Activated CD8-positive, alpha-beta memory T cell treated with anti-CD3 and anti-CD28 coated beads for 24 hours (primary cell): ENCODE results near the gene SHKBP1.
"Not testable (repeated sequence)": the region's sequence is repeated elsewhere in the genome, so short reads cannot be mapped to it uniquely, and the experiment has no call there.

Experiments used
- DNase-seq: peaks from one replicate; pipeline ENCODE4 v3.0.0-alpha.2; 2020

Gene SHKBP1

DNA sequence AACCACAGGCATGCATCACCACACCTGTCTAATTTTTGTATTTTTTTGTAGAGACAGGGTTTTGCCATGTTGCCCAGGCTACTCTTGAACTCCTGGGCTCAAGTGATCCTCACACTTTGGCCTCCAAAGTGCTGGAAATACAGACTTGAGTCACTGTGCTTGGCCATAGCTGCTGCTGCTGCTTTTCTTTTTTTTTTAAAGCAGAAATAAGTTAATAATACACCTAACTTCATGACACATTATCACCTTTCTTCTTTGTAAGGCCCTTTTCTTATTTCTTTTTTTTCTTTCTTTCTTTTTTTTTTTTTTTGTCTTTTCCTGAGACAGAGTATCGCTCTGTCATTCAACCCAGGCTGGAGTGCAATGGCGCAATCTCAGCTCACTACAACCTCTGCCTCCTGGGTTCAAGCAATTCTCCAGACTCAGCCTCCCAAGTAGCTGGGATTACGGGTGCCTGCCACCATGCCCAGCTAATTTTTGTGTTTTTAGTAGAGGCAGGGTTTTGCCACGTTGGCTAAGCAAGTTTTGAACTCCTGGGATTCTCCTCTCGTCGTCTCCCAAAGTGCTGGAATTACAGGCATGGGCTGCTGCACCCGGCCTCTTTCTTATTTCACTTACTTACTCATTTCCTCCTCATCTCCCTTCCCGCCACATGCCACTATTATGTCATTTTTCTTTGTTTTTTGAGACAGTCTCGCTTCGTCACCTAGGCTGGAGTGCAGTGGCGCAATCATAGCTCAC lies 8.7 kb downstream of the SHKBP1 start:
- no peak for DNase-seq

DNA sequence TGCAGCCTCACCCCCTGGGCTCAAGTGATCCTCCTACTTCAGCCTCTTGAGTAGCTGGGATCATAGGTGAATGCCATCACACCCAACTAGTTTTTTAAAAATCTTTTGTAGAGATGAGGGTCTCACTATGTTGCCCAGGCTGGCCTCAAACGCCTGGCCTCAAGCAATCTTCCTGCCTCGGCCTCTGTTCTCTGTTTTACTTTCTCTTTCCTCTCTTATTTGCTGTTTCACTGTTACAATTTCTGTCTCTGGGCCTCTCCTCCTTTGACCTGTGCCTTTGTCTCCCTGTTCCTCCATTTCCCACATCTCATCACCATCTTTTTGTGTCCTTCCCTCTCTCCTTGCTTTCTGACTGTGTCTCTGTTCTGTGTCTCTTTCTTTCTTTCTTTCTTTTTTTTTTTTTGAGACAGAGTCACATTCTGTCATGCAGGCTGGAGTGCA lies 9.3 kb downstream of the SHKBP1 start:
- no peak for DNase-seq

DNA sequence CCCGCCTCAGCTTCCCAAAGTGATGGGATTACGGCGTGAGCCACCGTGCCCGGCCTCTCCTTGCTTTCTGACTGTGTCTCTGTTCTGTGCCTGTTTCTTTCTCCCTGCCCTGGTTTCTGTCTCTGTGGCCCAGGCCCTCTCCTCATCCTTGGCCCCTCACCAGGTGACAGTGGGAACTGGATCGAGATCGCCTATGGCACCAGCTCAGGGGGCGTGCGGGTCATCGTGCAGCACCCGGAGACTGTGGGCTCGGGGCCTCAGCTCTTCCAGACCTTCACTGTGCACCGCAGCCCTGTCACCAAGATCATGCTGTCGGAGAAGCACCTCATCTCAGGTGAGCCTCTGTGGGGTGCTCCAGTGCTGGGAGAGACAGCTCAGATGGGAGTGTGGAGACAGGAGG lies 9.9 kb downstream of the SHKBP1 start:
- DNase-seq = no peak

DNA sequence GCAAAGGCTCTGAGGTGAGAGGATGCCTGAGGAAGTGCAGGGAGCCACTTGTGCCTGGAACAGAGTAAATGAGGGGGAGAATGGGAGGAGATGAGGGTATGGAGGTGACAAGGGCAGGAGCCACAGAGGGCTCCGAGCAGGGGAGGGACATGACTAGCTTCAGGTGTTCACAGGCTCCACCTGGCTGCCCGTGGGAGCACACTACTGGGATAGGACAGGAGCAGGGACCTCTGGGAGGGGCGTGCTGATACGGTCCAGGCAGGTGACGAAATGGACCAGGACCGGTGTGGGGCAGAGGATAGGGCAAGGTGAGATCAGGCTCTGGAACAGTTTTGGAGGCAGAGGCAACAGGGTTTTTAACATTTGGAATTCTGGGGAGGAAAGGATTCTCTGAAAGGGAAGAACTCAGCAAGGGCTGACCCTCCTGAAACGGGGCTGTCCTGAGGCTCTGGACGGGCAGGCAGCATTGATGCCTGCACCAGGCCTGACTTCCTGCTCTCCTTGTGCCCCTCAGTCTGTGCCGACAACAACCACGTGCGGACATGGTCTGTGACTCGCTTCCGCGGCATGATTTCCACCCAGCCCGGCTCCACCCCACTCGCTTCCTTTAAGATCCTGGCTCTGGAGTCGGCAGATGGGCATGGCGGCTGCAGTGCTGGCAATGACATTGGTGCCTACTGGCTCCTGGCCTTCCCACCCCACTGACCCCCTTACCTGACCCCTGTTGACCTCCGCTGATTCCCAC lies 11.6 kb downstream of the SHKBP1 start:
- DNase-seq = no peak

DNA sequence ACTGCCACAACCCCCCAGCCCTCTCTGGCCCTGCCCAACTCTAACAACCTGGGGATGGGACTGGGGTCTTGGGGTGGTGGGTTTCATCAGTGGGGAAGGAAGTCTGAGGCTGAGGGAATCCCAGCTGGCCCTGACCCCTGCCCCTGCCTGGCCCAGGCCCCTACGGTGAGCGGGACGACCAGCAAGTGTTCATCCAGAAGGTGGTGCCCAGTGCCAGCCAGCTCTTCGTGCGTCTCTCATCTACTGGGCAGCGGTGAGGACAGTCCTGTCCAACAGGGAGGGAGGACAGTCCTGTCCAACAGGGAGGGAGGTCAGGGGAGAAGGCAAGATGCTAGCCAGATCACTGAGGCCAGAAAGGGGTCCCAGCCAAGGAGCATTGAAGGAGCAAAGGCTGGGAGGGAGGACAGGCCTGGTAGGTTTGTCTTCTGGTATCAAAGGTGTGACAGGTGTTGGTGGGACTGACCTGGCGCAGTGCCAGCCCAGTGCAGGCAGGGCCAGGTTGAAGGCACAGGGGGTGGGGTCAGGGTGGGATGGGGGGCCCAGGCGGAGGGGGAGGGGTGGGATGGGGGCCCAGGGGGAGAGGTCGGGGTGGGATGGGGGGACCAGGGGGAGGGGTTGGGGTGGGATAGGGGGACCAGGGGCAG lies 12.4 kb downstream of the SHKBP1 start:
- no peak for DNase-seq

DNA sequence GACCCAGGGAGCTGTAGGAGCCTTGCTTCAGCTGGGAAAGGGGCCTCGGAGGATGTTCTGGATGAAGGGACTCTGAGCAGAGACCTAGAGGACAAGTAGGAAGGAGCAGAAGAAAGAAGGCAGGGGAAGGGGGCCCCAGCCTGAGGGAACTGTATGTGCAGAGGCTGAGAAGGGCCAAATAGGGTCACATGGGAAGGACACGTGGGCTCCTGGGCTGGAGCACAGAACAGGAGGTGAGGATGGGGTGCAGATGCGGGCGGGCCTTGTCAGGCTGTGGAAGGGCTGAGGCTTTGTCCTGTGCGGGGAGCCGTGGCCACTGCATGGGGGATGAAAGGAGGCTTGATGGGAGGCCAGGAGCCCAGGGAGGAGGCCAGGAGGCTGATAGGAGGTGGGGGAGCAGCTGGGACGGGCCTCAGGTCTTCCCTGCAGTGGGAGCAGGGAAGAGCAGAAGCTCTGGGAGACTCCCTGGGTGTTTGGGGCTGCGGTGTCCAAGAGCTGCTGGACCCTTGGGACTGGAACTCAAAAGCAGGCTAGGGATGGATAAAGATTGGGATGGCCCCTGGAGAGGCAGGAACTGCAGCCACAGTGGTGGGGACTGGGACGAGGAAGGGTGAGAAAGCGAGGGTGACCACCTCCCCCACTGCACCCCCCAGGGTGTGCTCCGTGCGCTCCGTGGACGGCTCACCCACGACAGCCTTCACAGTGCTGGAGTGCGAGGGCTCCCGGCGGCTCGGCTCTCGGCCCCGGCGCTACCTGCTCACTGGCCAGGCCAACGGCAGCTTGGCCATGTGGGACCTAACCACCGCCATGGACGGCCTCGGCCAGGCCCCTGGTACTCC lies 13.1 kb downstream of the SHKBP1 start:
- no peak for DNase-seq

DNA sequence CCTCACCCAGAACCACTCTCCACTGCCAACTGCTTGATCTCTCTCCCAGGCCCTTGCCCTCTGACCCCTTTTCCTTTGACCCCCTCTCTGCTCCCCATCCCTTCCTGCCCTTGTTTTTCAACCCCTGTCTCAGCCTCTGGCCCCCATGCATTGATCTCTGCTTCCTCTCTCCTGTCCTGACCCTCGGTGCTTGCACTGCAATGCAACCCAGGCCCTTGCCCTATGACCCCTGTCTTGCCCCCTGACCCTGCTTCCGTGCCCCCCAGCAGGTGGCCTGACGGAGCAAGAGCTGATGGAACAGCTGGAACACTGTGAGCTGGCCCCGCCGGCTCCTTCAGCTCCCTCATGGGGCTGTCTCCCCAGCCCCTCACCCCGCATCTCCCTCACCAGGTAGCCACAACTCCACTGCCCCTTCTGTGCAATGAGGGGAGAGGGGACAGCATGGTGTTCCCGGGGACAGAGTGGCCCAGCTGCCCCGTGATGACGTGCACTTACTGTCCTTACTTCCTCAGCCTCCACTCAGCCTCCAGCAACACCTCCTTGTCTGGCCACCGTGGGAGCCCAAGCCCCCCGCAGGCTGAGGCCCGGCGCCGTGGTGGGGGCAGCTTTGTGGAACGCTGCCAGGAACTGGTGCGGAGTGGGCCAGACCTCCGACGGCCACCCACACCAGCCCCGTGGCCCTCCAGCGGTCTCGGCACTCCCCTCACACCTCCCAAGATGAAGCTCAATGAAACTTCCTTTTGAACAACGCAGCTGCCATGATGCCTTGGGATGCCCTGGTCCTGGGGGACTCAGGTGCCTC lies 14.0 kb downstream of the SHKBP1 start:
- no peak for DNase-seq

DNA sequence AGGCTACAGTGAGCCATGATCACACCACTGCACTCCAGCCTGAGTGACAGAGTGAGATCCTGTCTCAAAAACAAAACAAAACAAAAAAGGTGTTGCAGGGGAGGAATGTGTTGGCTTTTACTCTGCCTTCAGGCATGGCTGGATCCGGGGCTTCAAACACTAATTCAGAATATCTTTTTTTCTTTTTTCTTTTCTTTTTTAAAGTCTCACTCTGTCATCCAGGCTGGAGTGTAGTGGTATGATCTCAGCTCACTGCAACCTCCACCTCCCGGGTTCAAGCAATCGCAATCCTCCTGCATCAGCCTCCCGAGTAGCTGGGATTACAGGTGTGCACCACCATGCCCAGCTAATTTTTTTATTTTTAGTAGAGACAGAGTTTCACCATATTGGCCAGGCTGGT lies 15.1 kb downstream of the SHKBP1 start:
- not testable (repeated sequence) for DNase-seq

DNA sequence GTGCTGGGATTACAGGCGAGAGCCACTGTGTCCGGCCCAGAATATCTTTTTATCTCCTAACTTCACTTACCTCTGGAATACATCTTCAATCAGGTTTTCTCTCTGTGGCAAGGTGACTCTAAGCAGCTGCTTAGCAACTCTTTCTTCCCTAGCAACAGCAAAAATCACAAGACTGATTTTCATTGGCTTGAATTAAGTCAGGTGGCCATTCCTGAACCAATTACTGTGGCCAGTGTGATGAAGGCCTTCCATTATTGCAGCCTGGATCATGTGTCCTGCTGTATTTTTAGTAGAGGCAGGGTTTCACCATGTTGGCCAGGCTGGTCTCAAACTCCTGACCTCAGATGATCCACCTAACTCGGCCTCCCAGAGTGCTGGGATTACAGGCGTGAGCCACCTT lies 15.5 kb downstream of the SHKBP1 start:
- DNase-seq = no peak

DNA sequence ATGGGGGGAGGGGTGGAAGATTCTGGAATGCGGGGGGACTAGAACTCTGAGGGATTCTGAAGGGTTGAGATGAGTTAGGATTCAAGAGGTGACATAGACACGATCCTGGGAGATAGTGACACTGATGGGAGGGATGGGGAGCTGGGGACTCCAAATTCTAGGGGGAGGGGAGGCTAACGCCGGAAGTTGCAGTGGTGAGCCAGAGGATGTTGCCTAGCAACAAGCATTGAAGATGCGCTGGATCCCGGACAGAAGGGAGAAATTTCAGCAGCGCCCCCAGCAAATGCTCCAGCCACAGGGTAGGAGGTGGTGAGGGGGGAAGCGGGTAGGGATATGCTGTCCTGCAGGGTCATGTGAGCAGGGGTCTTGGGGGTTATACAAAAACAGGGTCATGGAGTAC lies 17.6 kb downstream of the SHKBP1 start:
- DNase-seq = no peak

DNA sequence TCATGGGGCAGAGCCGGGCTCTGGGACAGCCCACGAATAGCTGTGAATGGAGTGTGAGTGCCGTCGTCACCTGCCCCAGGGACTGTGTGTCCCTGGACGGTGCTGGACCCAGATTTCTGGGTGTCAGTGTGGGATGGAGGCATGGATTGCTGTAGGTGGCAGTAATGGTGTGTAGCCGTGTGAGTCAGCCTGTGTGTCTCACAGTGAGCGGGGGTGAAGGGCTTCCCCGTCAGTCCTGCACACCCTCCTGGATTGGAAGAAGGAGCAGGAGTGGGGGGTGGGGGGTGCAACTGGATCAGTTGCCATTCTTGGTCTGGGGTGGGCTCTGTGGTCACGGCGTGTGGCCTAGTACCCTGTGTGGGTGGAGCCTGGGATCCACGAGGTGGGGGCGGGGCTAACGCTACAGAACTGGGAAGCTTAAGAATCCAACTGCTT lies 18.0 kb downstream of the SHKBP1 start:
- DNase-seq = no peak

DNA sequence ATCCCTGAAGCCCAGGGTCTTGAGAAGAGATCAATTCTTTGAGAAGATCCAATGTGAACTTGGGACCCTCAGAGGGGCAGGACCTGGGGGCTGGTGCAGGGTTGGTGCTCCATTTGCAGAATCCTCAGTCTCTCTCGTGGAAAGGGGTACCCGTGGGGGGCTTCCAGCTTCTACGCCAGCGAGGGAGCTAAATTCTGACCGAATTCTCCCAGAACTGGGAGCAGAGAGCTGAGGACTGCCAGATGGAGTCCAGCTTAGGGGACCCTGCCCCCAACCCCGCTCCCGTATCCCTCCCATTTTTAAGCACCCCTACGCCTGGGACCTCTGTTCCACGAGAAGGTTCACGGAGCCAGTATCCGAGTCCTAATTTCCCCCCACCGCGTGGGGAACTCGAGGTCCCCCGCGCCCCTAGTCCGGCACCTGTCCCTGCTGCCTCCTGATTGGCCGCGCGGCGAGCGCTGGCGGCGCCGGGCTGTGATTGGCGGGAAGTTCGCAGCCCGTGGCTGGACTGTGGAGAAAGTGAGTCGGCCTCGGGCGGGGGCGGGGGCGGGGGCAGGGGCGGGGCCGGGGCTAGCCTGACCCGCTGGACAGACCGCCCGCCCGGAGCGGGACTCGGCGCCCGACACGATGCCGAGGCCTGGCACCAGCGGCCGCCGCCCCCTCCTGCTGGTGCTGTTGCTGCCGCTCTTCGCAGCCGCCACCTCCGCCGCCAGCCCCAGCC lies 20.1 kb downstream of the SHKBP1 start:
- DNase-seq = peak; percentile 64

DNA sequence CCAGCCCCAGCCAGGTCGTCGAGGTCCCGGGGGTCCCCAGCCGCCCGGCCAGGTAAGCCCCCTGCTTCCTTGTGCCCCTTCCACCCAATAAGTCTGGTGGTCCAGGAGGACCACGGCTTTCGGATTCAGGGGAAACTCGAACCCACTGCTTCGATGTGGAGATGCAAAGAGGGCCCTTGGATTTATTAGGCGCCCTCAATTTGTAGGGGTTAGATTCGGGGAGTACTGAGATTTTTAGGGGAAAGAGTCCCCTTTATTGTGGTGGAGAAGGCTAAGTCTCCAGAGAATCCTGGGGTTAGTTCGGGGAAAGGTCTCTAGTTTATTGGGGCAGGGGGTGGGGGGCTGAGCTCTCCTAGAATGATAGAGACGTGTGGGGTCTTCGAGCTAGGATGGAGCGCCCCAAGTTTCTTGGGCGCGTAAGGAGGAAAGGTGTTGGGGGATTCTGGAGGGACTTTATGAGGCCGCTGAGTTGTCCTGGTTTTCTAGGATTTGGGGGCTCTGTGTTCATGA lies 20.7 kb downstream of the SHKBP1 start:
- DNase-seq = no peak

DNA sequence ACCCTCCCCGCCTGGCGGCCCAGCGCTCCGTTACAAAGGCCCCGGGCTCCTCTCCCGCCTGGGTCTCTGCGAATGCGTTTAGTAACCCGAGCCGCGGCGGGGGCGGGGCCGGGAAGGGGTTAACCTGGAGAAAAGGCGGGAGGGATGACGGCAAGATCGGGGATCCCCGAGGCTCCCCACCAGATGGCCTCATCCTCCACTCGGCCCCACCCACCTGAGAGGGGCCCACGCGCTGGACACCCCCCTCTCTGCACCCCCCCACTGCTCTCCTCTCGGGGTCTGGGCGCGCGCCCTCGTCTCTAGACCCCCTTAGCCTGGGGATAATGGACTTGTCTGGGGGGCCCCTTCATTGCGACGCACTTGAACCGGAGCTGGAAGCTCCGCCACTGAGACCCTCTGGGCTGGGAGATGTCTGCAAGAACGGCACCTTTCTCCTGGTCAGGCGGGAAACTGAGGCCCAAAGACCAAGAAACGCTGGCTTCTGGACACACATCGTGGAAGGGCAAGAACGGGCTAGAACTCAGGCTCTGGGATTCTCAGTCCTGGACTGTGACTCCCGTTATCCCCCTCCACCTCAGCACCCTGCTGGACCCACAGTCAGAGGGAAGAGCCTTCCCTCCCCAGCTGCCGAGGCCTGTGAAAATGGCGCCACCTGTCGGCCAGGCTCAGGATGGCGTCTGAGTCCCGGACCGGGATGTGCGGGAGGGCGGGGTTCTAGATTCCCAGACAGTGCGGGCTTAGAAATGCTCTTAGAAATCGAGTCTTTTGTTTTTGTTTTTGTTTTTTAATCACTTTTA lies 21.6 kb downstream of the SHKBP1 start:
- peak; percentile 96 for DNase-seq

DNA sequence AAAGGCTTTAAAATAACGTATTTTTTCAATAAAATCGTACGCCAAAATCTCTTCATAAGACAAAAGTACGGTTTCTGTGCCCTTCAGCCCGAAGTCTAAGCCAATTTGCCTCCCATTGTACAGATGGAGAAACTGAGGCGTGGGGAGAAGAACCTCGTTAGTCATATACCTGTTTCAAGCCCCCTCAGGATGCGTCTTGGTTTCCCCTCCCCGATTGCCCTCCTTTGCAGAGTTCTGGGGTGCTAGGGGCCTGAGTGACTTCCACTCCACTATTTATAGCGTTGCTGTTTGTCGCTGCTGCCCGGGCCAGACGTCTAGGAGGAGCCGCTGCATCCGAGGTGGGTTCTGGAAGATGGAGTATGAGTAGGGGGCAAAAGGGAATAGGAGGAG lies 22.2 kb downstream of the SHKBP1 start:
- peak; percentile 65 for DNase-seq

DNA sequence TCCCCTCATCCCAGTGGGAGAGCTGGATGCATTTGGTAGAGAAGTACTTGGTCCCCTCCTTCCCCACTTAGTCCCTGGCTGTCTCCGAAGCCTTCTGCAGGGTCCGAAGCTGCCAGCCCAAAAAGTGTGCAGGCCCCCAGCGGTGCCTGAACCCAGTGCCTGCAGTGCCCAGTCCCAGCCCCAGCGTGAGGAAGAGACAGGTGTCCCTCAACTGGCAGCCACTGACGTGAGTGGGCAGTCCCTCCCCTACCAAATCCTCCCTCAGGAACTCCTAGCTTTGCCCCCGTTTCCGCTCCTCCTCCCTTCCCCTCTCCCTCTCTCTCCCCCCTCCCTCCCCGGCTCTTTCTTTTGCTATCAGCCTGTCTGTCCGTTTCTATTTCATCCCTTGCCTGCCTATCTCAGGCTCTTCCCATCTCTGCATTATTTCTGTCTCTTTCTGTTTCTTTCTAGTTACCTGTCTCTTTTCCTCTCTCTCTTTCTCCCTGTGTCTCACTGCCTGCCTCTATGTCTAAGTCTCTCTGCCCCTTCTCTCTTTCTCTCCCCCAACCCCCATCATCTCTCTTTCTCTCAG lies 22.7 kb downstream of the SHKBP1 start:
- peak; percentile 62 for DNase-seq

DNA sequence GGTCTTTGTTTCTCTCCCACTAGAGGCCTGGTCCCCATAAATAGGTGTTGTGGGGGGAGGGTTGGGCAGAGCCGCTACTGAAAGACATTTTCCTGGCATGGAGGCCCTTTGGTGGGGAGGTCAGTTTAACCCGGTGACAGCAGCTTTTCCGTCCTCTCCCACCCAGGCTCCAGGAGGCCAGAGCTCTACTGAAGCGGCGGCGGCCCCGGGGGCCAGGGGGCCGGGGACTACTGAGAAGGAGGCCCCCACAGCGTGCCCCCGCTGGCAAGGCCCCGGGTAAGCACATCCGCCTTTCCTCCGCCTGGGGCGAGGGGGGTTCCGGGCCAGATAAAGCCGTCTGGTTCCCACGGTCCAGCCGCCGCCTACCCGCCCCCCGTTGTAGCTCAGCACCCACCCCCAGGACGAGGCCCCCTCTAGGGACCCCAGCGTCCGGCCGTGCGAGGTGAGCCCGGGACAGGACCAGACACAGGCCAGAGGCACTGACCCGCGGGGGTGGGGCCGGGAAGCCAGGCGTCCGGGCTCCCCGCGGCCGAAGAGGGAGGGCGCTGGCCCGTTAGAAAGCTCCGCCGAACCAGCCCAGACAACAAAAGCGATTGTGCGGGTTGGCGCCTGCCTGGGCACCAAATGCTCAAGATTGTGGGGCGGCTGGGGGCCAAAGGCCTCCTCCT lies 23.4 kb downstream of the SHKBP1 start:
- DNase-seq = no peak

DNA sequence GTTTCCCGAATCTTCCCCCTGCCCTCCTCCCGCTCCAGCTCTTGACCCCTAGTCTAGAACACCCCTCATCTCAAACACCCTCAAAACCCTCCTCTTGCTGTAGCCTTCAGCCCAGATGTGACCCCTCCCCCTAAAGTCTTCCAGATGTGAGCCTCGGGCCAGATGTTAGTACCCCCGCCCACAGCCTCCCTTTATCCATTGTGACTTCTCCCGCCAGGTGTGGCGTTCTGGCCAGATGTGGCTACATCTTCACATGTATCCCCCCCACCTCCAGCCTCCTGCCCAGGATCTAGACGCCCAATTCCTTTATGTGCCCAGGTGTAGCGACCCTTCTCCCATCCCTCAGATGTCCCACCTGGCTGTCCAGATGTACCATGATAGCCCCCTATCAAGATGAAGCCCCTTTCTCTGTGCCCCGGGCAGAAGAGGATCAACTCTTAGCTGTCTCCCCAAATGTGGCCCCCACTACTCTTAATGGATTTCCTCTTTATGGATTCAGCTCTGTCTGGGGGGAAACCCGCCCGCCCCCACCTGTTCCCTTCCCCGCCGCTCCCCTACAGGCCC lies 24.0 kb downstream of the SHKBP1 start:
- no peak for DNase-seq
